Stimulated activated CD4-positive, alpha-beta T cell treated with anti-CD3 and anti-CD28 coated beads, Interleukin-15, amount 100 ng/mL, for 1 hour (primary cell): Measurements from ENCODE around the gene CHST8.
"Not testable (repeated sequence)": the region's sequence is repeated elsewhere in the genome, so short reads cannot be mapped to it uniquely, and the experiment has no call there.

Experiments
- DNase-seq, 2 donors: peaks; one replicate each; pipeline ENCODE4 v3.0.0-alpha.2; 2020; ENCODE audit warnings: low read depth in 1 of 2, low spot score in 1 of 2

The CHST8 gene

DNA sequence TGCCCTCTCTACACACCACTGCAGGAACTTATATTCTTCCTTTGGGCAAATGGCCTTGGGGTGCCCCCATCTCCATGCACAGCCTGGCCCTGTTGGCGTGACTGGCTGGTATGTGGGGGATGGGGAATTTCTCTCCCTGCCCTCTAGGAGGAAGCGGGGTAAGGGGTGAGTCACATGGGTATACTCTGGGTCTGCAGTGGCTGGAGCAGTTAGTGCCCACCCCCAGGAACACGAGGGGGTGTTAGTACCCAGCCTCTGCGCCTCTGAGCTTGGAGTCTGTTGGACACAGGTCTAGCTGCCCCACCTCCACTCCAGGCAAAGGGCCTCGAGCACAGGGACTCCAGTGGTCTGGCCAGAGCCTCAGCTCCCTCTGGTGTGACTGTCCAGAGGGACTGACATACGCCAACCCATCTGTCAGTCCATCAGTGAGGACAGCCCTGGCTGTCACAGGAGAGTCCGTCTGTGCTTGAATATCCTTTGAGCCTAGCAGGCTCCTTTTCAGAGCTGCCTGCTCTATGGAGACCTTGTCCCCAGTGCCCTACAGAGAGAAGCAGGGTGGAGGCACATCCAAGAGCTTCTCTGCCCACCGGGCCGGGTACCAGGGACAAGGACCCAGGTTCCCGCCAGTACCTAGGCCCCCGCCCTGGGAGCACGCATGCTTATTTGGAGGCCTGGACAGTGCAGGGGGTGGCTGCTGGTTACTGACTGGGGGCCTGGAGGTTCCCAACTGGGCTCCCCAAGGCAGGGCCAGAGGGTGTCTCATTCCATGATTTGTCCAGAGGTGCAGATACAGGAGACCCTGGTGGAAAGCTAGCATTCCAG is 66.6 kb downstream of the CHST8 start:
- no peak for DNase-seq

- no peak for DNase-seq
Observed at GRCh38 chr19:33689138-33689746, 67.5 kb downstream of the CHST8 start.

DNA sequence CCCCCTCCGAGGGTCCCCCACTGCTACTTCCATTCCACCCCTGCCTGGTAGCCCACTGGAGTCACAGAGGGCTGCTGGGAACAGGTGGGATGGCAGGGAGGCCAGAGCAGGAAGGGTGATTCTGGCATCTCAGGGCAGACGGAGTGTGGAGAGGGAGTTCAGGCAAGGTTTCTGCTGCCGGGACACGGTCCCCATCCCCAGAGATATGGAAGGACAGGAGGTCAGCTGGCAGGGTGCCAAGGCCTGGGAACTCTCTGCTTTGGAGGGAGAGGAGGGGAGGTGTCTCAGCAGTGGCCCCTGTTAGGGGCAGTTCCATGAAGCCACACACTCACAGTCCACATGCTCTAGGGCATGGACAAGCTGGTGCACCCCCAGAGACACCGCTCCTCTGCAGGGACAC is 68.1 kb downstream of the CHST8 start:
- no peak for DNase-seq

DNA sequence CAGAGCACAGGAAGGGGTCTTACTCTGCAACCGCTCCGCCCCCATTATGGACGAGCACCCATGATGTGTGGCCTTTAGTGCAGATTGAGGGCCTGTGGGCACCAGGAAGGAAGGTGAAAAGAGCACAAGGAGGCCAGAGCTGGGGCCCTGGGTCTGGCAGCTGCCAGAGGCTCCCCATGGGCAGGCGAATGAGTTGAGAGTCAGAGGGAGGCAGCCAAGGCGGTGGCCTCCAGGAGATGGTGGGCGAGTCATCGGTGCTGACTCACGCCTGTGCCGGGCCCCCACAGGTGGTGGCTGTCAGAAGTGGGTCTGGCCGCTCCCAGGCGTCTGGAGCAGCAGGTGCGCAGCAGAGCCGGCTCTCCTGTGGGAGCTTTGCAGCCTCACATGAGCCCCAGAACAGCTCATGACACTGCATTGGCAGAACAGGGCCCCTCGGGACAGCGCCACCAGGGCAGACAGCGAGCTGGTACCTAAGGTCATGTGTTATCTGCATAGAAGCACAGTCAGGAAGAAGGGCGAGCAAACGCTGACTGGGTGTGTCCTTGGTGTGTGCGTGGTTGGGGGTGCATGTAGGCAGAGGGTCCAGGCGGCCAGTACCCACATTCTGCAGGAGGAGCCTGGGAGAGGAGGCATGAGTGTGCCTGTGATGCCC is 68.8 kb downstream of the CHST8 start:
- no peak for DNase-seq

- no peak for DNase-seq
Observed at GRCh38 chr19:33691030-33691427, 69.3 kb downstream of the CHST8 start.

- no peak for DNase-seq
Observed at GRCh38 chr19:33691736-33692135, 70.0 kb downstream of the CHST8 start.

DNA sequence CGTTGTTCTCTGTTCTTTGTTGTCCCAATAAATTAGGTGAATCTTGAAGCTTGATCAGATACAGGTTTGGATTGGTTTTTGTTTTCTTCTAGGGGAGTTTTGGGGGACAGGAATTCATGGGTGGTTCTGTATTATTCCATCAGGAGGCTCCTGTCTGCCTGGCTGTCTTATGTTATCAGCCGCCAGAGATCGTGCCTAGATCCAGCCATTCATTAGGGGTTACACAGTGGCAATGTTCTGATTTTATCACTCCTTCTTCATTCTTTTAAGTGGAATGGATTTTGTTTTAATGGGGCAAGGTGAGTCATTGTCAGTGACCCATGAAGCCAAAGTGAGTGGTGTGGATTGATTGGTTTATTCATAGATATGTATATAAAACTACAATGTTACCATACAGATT is 71.9 kb downstream of the CHST8 start:
- DNase-seq, result no peak

GRCh38 chr19:33695547-33695946 is 73.8 kb downstream of the CHST8 start:
- DNase-seq, result not testable (repeated sequence)

- DNase-seq, result no peak
Observed at GRCh38 chr19:33697766-33698165, 76.0 kb downstream of the CHST8 start.

DNA sequence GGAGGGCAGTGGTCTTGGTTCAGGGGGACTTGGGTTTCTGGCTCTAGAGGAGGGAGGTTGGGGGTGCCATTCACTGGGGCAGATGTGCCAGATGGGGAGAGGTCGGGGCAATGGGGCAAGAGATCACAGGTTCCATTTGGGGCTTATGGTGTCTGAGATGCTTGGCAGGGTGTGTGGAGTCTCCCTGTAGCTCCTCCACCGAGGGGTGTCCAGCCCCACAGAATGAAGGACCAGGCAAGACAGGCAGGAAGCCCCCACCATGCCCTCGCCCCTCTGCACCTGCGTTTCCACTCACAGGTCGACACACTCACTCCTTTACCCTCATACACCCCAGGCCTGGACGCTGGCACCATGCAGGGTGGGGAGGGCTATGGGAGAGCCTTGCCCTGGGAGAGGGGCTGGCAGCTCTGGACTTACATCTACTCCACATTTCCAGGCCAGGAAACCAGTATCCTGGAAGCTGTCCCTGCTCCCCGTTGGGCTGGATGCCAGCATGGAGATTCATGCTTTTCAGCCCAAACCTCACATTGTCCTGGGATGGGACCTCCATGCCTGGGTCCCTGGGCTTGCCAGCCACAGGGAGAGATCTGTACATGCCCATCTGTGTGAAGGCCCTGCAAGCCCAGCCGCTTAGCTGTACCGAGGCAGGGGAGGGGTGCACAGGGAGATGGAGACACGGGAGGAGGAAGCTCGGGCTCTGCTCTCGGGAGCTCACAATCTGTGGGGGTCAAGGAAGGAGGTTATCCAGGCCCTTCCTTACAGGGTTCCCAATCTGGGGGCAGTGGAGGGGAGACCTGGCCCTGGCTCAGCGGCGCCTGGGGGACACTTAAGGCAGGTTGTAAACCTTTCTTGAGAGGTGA is 77.1 kb downstream of the CHST8 start:
- no peak for DNase-seq

GRCh38 chr19:33699754-33700407 is 78.1 kb downstream of the CHST8 start:
- DNase-seq, result no peak

DNA sequence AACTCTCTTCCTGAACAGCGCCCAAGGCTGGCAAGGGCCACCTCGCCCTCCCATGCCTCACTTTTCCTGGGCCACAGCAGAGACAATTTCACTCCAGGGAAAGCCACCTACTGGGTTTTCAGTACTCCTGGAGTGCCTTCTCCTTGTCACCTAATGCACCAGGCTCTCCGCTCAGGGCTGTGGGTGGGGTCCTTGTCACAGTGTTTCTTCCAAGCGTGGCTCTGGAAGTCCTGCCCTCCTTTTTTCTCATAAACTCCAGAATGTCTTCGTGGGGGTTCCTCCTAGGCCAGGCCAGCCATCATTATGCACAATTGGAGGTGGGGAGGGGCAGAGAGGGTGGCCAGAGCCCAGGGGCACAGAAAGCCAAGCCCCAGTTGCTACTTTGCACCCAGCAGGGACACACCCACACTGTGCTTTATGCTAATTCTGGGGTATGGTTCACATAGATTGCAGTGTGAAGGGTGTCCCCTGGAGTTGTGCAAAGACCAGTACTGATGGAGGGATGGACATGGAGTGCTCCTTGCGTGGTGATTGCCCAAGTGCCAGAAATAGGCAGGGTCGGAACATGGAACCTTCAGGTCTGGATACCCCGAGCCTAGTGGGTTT is 78.8 kb downstream of the CHST8 start:
- DNase-seq, result no peak

DNA sequence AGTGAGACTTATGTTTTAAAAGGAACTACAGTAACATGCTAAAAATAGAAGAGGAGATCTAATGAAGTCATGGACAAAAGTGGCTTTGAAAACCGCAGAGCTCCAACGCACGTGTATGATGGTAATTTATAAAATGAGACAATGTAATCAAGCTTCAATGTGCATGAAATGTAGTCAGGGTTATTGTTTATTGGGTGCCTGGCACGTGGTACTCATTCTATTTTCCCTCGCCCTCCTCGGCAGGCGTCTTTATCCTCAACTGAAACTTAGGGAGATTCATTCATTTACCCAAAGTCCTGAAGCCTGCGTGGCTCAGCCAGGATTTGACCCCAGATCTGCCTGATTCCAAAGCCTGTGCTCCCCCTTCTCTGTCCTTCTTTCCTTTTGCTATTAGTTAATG is 79.8 kb downstream of the CHST8 start:
- no peak for DNase-seq

DNA sequence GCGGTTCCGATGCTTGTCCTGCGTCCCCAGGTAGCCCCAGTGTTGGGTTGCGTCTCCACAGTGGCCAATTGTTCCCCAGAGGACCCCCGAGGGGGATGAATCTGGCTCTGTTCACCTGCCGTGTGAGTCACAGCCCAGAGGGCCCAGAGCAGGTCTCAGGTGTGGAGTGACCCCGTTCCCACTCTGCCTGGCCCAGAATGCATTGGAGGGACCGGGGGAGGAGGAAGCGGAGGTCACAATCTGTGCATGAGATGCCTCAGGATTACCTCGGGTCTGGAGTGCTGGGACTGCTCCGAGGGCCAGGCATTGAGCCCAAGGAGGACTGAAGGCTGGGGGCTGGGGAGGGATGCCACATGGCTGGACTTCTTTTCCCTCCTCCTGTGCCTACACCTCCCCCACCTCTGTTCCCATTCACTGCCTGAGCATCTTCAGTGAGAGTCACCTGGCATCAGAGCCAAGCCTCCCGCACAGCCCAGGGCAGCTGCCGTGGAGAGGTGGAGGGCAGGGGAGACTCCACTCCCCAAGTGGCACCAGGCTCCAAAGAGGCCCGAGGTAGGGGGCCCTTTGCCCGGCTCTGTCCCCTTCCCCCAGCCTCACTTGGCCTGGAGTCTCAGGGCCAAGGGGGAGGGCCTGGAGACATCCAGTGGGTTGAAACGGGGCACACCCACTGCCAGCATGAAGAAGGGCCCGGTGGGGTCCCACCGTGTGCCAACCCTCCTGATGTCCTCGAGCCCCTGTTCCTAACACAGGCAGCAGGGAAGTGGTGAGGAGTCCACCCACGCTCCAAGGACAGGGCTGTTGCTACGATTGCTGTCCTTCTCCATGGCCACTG is 81.1 kb downstream of the CHST8 start:
- DNase-seq, result no peak

DNA sequence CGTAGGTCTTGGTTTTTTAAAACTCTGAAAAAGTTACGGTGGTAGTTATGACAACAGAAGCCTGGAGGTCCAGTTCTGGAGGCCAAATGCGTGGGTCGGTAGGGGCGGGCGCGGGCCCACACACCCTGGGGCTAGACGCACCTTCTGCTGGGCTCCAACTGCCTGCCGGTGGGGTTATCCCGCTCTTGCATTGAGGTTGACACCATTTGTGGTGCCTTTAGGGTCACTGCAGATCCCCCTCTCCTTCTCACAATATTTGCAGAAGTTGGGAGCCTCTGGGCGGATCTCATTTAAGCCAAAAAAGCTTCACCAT is 81.6 kb downstream of the CHST8 start:
- DNase-seq, result no peak

- no peak for DNase-seq
Observed at GRCh38 chr19:33703821-33704220, 82.1 kb downstream of the CHST8 start.

DNA sequence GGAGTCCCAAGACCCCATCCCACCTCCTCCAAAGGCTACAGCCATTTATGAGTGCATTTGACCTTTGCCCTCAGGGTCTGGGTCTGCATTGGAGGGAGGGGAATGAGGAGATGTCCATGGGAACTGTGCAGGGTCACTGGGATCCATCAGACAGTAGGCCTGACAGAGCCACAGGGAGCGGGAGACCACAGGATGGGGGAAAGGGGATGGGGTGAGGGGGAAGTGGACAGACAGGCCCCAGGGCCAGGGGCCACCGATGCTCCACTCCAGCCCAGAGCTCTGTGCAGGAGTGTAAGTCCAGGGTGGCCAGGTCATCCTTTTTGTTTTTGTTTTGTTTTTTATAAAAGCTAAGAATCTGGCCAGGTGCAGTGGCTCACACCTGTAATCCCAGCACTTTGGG is 82.5 kb downstream of the CHST8 start:
- DNase-seq, result no peak

DNA sequence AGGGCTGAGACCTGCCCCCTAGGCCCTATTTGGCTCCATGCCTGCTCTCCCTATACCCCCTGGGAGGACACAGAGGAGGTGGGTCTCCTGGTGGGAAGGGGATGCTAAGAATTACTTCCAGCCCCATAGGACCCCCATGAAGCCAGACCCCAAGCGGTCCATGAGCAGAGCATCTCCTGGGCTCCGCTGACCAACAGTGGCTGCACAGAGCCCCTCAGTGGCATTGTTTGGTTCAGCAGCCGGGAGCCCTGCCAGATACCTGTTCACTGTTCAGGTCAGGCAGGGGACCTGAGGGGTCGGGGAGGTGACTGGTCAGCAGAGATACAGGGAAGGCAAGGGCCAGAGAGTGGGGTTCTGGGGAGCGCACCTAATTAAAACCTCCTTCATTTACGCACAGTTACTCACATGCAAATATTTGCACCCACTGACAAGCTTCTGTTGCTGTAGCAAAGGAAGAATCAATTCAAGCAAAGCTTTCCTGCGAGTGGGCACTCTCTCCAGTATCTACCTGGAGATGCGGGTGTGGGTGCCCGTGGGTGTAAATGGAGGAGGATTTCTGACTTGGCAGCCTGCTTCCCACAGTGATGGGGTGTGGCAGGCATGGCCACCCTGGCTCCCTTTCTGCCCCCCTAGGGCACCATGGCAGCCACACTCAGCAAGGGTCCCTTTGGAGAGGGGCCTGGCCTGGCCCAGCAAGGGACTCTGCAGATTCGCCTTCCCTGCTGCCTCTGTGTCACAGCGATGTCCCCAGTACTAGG is 83.5 kb downstream of the CHST8 start:
- no peak for DNase-seq

GRCh38 chr19:33705860-33706259 is 84.1 kb downstream of the CHST8 start:
- DNase-seq, result no peak
